Duodenal mucosa (tissue), 2 donors: ENCODE results near the gene ALOX5AP.
"Not testable (repeated sequence)": the region's sequence is repeated elsewhere in the genome, so short reads cannot be mapped to it uniquely, and the experiment has no call there.

ENCODE experiments used
- H3K27ac ChIP-seq: one replicate; pipeline ENCODE4 v1.7.0; 2013; ENCODE audit warnings: low read depth, low read length
- H3K27me3 ChIP-seq, 2 donors: one replicate each; pipeline ENCODE4 v1.7.0; 2013; ENCODE audit warnings: low read length in 2 of 2, control low read depth in 1 of 2; ENCODE audit not compliant: insufficient read depth in 2 of 2, control insufficient read depth in 1 of 2
- H3K36me3 ChIP-seq, 2 donors: one replicate each; pipeline ENCODE4 v1.7.0; 2013; ENCODE audit warnings: low read length in 2 of 2, control low read depth in 1 of 2; ENCODE audit not compliant: insufficient read depth in 2 of 2, control insufficient read depth in 1 of 2
- H3K4me1 ChIP-seq, 2 donors: one replicate each; pipeline ENCODE4 v1.7.0; 2013; ENCODE audit warnings: low read length in 2 of 2, control low read depth in 1 of 2; ENCODE audit not compliant: insufficient read depth in 2 of 2, control insufficient read depth in 1 of 2
- H3K4me3 ChIP-seq, 2 donors: one replicate each; pipeline ENCODE4 v1.7.0; 2013; ENCODE audit warnings: low read length in 2 of 2, low read depth in 1 of 2
- H3K9ac ChIP-seq, 2 donors: one replicate each; pipeline ENCODE4 v1.7.0; 2013; ENCODE audit warnings: low read length in 2 of 2, low read depth in 1 of 2
- H3K9me3 ChIP-seq, 2 donors: one replicate each; pipeline ENCODE4 v1.7.0; 2013; ENCODE audit warnings: low read length in 2 of 2, control low read depth in 1 of 2; ENCODE audit not compliant: control insufficient read depth in 1 of 2

ALOX5AP gene

GRCh38 chr13:30744681-30745077 lies 9.3 kb downstream of the ALOX5AP start:
- no peak overlapping the region for H3K27ac ChIP-seq
- no peaks in the 10 kb centered on the region for H3K36me3 ChIP-seq
- peaks cover 53 to 58% of the 10 kb centered on the region in 2 donors for H3K4me1 ChIP-seq
- no peak overlapping the region for H3K9ac ChIP-seq
- H3K9me3 ChIP-seq, result no peaks in the 10 kb centered on the region
- no peaks in the 10 kb centered on the region for H3K27me3 ChIP-seq
- peak overlapping the region; percentile 9 to 33 for H3K4me3 ChIP-seq

- Histone ChIP-seq H3K4me3 (peak overlapping the region; percentile 23 to 36), H3K9me3 (no peaks in the 10 kb centered on the region), H3K27me3 (no peaks in the 10 kb centered on the region), H3K27ac (no peak overlapping the region), H3K36me3 (no peaks in the 10 kb centered on the region), H3K4me1 (peaks cover 51 to 55% of the 10 kb centered on the region in 2 donors), H3K9ac (peak overlapping the region in 1 of 2 donors; percentile 5)
Measured at GRCh38 chr13:30745906-30746686, 10.8 kb downstream of the ALOX5AP start.

- H3K27ac ChIP-seq, result no peak overlapping the region
- no peaks in the 10 kb centered on the region for H3K27me3 ChIP-seq
- peaks cover 54 to 58% of the 10 kb centered on the region in 2 donors for H3K4me1 ChIP-seq
- H3K9ac ChIP-seq, result peak overlapping the region in 1 of 2 donors; percentile 5
- H3K36me3 ChIP-seq, result no peaks in the 10 kb centered on the region
- H3K9me3 ChIP-seq, result no peaks in the 10 kb centered on the region
- peak overlapping the region in 1 of 2 donors; percentile 36 for H3K4me3 ChIP-seq
Measured at GRCh38 chr13:30746791-30747190, 11.4 kb downstream of the ALOX5AP start.

- H3K27me3 ChIP-seq, H3K27ac ChIP-seq, H3K9me3 ChIP-seq, H3K4me3 ChIP-seq, H3K36me3 ChIP-seq, H3K9ac ChIP-seq: not testable (repeated sequence)
- H3K4me1 ChIP-seq, result peaks cover 54 to 64% of the 10 kb centered on the region in 2 donors
Measured at GRCh38 chr13:30747845-30748244, 12.5 kb downstream of the ALOX5AP start.

- H3K9me3 ChIP-seq, result no peaks in the 10 kb centered on the region
- peaks cover 47 to 55% of the 10 kb centered on the region in 2 donors for H3K4me1 ChIP-seq
- no peaks in the 10 kb centered on the region for H3K27me3 ChIP-seq
- H3K4me3 ChIP-seq, result no peak overlapping the region
- H3K9ac ChIP-seq, result no peak overlapping the region
- H3K27ac ChIP-seq, result no peak overlapping the region
- H3K36me3 ChIP-seq, result no peaks in the 10 kb centered on the region
Measured at GRCh38 chr13:30748717-30749116, 13.4 kb downstream of the ALOX5AP start.

GRCh38 chr13:30750036-30750435 lies 14.7 kb downstream of the ALOX5AP start:
- H3K9ac ChIP-seq, result no peak overlapping the region
- no peaks in the 10 kb centered on the region for H3K36me3 ChIP-seq
- H3K27me3 ChIP-seq, result no peaks in the 10 kb centered on the region
- no peak overlapping the region for H3K27ac ChIP-seq
- no peak overlapping the region for H3K4me3 ChIP-seq
- H3K9me3 ChIP-seq, result no peaks in the 10 kb centered on the region
- H3K4me1 ChIP-seq, result peaks cover 42 to 52% of the 10 kb centered on the region in 2 donors

- Histone ChIP-seq H3K36me3 (no peaks in the 10 kb centered on the region), H3K4me3 (no peak overlapping the region), H3K9me3 (no peaks in the 10 kb centered on the region), H3K27me3 (no peaks in the 10 kb centered on the region), H3K9ac (no peak overlapping the region), H3K27ac (no peak overlapping the region), H3K4me1 (peaks cover 33 to 41% of the 10 kb centered on the region in 2 donors)
Measured at GRCh38 chr13:30751183-30751933, 16.0 kb downstream of the ALOX5AP start.

- Histone ChIP-seq H3K4me3 (no peak overlapping the region), H3K9me3 (no peaks in the 10 kb centered on the region), H3K4me1 (peaks cover 24 to 35% of the 10 kb centered on the region in 2 donors), H3K36me3 (no peaks in the 10 kb centered on the region), H3K9ac (no peak overlapping the region), H3K27me3 (no peaks in the 10 kb centered on the region), H3K27ac (no peak overlapping the region)
Measured at GRCh38 chr13:30752201-30752797, 17.0 kb downstream of the ALOX5AP start.

- no peaks in the 10 kb centered on the region for H3K9me3 ChIP-seq
- H3K9ac ChIP-seq, result no peak overlapping the region
- H3K27ac ChIP-seq, result no peak overlapping the region
- H3K4me3 ChIP-seq, result no peak overlapping the region
- peaks cover 22 to 35% of the 10 kb centered on the region in 2 donors for H3K4me1 ChIP-seq
- no peaks in the 10 kb centered on the region for H3K27me3 ChIP-seq
- no peaks in the 10 kb centered on the region for H3K36me3 ChIP-seq
Measured at GRCh38 chr13:30753030-30753616, 17.8 kb downstream of the ALOX5AP start.

GRCh38 chr13:30755678-30756077 lies 20.3 kb downstream of the ALOX5AP start:
- Histone ChIP-seq H3K9ac (no peak overlapping the region), H3K4me3 (no peak overlapping the region), H3K9me3 (no peaks in the 10 kb centered on the region), H3K27me3 (no peaks in the 10 kb centered on the region), H3K27ac (no peak overlapping the region), H3K4me1 (peaks cover 15 to 22% of the 10 kb centered on the region in 2 donors), H3K36me3 (no peaks in the 10 kb centered on the region)
